K562 (cell line): Measurements from ENCODE around the gene TMEM41B. TPM values are rescaled to one million over a fixed set of nuclear protein-coding genes. Genes with fewer than 3 reads are reported as not detected.
A peak's percentile ranks its signal among the peaks of the same experiment; 100 is the strongest.

Experiments used
- ARID1B ChIP-seq: fragments of 450-650 bp; IDR thresholded peaks from 2 replicates; pipeline ENCODE4 v1.6.1; 2016; ENCODE audit warnings: antibody characterized with exemption, mild to moderate bottlenecking, inconsistent platforms
- BRCA1 ChIP-seq, 2 experiments: fragments of 450-650 bp in 1 of 2; sonication (generic) in 1 of 2; formaldehyde crosslinking in 1 of 2; IDR thresholded peaks; 2 replicates each; pipeline versions ENCODE4 v1.5.0 to v1.6.1; 2017 to 2020; ENCODE audit warnings: mild to moderate bottlenecking in 1 of 2, missing genetic modification reagents in 1 of 2
- CBFA2T3 ChIP-seq: fragments of 450-650 bp; IDR thresholded peaks from 2 replicates; pipeline ENCODE4 v1.6.1; 2017
- GTF2F1 ChIP-seq: IDR thresholded peaks from 2 replicates; pipeline ENCODE4 v1.6.1; 2011; ENCODE audit warnings: low read depth, low read length, improper control_type of control experiment
- MIER1 ChIP-seq: fragments of 450-650 bp; IDR thresholded peaks from 2 replicates; pipeline ENCODE4 v1.6.1; 2016; ENCODE audit warnings: antibody characterized with exemption, mild to moderate bottlenecking, low read depth
- MTA3 ChIP-seq: fragments of 450-650 bp; formaldehyde crosslinking; IDR thresholded peaks from 2 replicates; pipeline ENCODE4 v1.6.1; 2017; ENCODE audit warnings: mild to moderate bottlenecking, borderline replicate concordance
- MYNN ChIP-seq, 2 experiments: sonication (generic); formaldehyde crosslinking in 1 of 2; IDR thresholded peaks; 2 replicates each; pipeline versions ENCODE4 v1.5.0 to v1.6.1; 2016 to 2020; ENCODE audit warnings: antibody characterized with exemption in 1 of 2, missing genetic modification reagents in 1 of 2
- NR2C2 ChIP-seq, 2 experiments: fragments of 200-800 bp in 1 of 2; sonication (Bioruptor generic) in 1 of 2; sonication (generic) in 1 of 2; formaldehyde crosslinking in 1 of 2; IDR thresholded peaks; 2 replicates each; pipeline versions ENCODE4 v1.6.1 to v1.8.0; 2016 to 2022; ENCODE audit warnings: mild to moderate bottlenecking in 1 of 2, missing compliant biosample characterization in 1 of 2, missing genetic modification characterization in 1 of 2, missing genetic modification reagents in 1 of 2
- PHF20 ChIP-seq: fragments of 450-650 bp; IDR thresholded peaks from 2 replicates; pipeline ENCODE4 v1.6.1; 2018; ENCODE audit not compliant: partially characterized antibody
- RNF2 ChIP-seq: sonication (generic); IDR thresholded peaks from 2 replicates; pipeline ENCODE4 v1.6.1; 2016
- SMARCE1 ChIP-seq: fragments of 450-650 bp; IDR thresholded peaks from 2 replicates; pipeline ENCODE4 v1.7.1; 2016; ENCODE audit warnings: mild to moderate bottlenecking
- SOX6 ChIP-seq: fragments of 450-650 bp; IDR thresholded peaks from 2 replicates; pipeline ENCODE4 v1.6.1; 2014; ENCODE audit warnings: mild to moderate bottlenecking
- TCF3 ChIP-seq: sonication (generic); formaldehyde crosslinking; IDR thresholded peaks from 2 replicates; pipeline ENCODE4 v1.4.0; 2020; ENCODE audit warnings: mild to moderate bottlenecking, missing genetic modification reagents
- ZBTB1 ChIP-seq: sonication (generic); formaldehyde crosslinking; IDR thresholded peaks from 2 replicates; pipeline ENCODE4 v1.8.1; 2023; ENCODE audit warnings: missing genetic modification reagents, low read depth, mild to moderate bottlenecking, borderline replicate concordance
- ZC3H11A ChIP-seq: IDR thresholded peaks from 2 replicates; pipeline ENCODE4 v1.6.1; 2012; ENCODE audit warnings: low read depth, low read length, improper control_type of control experiment
- ZNF609 ChIP-seq: sonication (generic); formaldehyde crosslinking; IDR thresholded peaks from 2 replicates; pipeline ENCODE4 v1.8.1; 2023; ENCODE audit warnings: missing genetic modification reagents, mild to moderate bottlenecking, borderline replicate concordance
- ZNF707 ChIP-seq: fragments of 250-450 bp; sonication (Bioruptor Pico); conservative IDR thresholded peaks from 2 replicates; pipeline ENCODE4 v1.8.0; 2022; ENCODE audit warnings: inconsistent platforms, mild to moderate bottlenecking, moderate library complexity
- ZNF766 ChIP-seq: fragments of 200-800 bp; sonication (Bioruptor generic); conservative IDR thresholded peaks from 2 replicates; pipeline ENCODE4 v1.6.1; 2016; ENCODE audit warnings: missing genetic modification characterization, missing compliant biosample characterization
- polyA plus RNA-seq, 8 experiments: library from polyadenylated mRNA; depleted of rRNA in 4 of 8; stranded (reverse) in 5 of 8; unstranded in 3 of 8; fragments of >200 nt; fragmentation: Nextera tagmentation in 2 of 8; fragmentation: Illumina TruSeq in 1 of 8; extraction: Ambion mirVana in 2 of 8; extraction: Trizol in 1 of 8; gene quantifications; 2 replicates each; pipeline versions ENCODE4 v1.2.1 to v1.2.3, GENCODE V29; 2011 to 2014; ENCODE audit warnings: inconsistent platforms in 1 of 8, missing spikeins in 1 of 8
- total RNA-seq, 7 experiments: library from RNA; depleted of rRNA in 6 of 7; stranded (reverse); fragments of >200 nt in 6 of 7; fragmentation: Illumina TruSeq in 2 of 7; extraction: Trizol in 2 of 7; gene quantifications; 2 replicates each; pipeline versions ENCODE4 v1.2.1 to v1.2.3, GENCODE V29; 2011 to 2021; ENCODE audit warnings: low replicate concordance in 1 of 7
- TF ChIP-seq, protein P1 (sequence below): sonication (generic); formaldehyde crosslinking; IDR thresholded peaks from 2 replicates; pipeline ENCODE4 v1.8.1; 2022; ENCODE audit warnings: missing genetic modification reagents
- TF ChIP-seq, protein P2 (sequence below): fragments of 250-450 bp; sonication (Bioruptor Pico); IDR thresholded peaks from 2 replicates; pipeline ENCODE4 v1.5.0; 2021

Gene TMEM41B
- total and polyA plus RNA-seq, 9 of the 15 experiments (the other 6 are each of a cell fraction or from before 2014, with no cell fraction given): 17.1 to 89.6 (median 48.7) TPM

- peak; percentile 17; the same call in 1 of the 2 replicates for TF ChIP-seq ARID1B
- TF ChIP-seq ZNF766 (CRISPR knock-in tag): 0 out of 2 replicates have a peak, but pooled peaks have one; percentile 30
- 0 out of 2 replicates have a peak, but pooled peaks have one; percentile 20 for TF ChIP-seq SMARCE1
- peak; percentile 29; the same call in 1 of the 2 replicates for TF ChIP-seq CBFA2T3
- TF ChIP-seq ZNF609: no peak
- no peak for TF ChIP-seq BRCA1 (IDR thresholded peaks at IDR 0.05)
- TF ChIP-seq BRCA1 (CRISPR knock-in tag; IDR thresholded peaks at IDR 0.05): no peak
- no peak for TF ChIP-seq NR2C2 (CRISPR knock-in tag; IDR thresholded peaks at IDR 0.05)
- TF ChIP-seq NR2C2 (tag; IDR thresholded peaks at IDR 0.05): peak; percentile 18; the same call in 1 of the 2 replicates
- no peak for TF ChIP-seq RNF2
- TF ChIP-seq TCF3 (CRISPR knock-in tag): peak; percentile 43
- no peak for TF ChIP-seq GTF2F1
- TF ChIP-seq MIER1: no peak
- TF ChIP-seq, protein P1, sequence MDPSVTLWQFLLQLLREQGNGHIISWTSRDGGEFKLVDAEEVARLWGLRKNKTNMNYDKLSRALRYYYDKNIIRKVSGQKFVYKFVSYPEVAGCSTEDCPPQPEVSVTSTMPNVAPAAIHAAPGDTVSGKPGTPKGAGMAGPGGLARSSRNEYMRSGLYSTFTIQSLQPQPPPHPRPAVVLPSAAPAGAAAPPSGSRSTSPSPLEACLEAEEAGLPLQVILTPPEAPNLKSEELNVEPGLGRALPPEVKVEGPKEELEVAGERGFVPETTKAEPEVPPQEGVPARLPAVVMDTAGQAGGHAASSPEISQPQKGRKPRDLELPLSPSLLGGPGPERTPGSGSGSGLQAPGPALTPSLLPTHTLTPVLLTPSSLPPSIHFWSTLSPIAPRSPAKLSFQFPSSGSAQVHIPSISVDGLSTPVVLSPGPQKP (CRISPR knock-in tag): no peak
- TF ChIP-seq MYNN (IDR thresholded peaks at IDR 0.05): no peak
- TF ChIP-seq MYNN (CRISPR knock-in tag; IDR thresholded peaks at IDR 0.05): no peak
- TF ChIP-seq, protein P2, sequence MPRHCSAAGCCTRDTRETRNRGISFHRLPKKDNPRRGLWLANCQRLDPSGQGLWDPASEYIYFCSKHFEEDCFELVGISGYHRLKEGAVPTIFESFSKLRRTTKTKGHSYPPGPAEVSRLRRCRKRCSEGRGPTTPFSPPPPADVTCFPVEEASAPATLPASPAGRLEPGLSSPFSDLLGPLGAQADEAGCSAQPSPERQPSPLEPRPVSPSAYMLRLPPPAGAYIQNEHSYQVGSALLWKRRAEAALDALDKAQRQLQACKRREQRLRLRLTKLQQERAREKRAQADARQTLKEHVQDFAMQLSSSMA (CRISPR knock-in tag): no peak
- TF ChIP-seq MTA3: no peak
- TF ChIP-seq ZC3H11A: no peak
- TF ChIP-seq ZBTB1 (CRISPR knock-in tag): no peak
- no peak for TF ChIP-seq PHF20
- no peak for TF ChIP-seq ZNF707
- TF ChIP-seq SOX6: peak; percentile 95
These were observed 64.2 kb downstream of the TMEM41B start (continued) for GRCh38 chr11:9250139-9250582.
